Mesendoderm (in vitro differentiated cells): ENCODE measurements around the gene FAHD2B.
"Not testable (repeated sequence)": the region's sequence is repeated elsewhere in the genome, so short reads cannot be mapped to it uniquely, and the experiment has no call there.

Experiments used
- DNase-seq: peaks from one replicate; pipeline ENCODE4 v3.0.0; 2013
- H2AK5ac ChIP-seq: 2 replicates; pipeline ENCODE4 v1.6.1; 2013; ENCODE audit warnings: low read length, inconsistent platforms
- H2BK120ac ChIP-seq: 2 replicates; pipeline ENCODE4 v1.6.1; 2013; ENCODE audit warnings: low read depth, mild to moderate bottlenecking, low read length, moderate library complexity, mixed read lengths
- H2BK15ac ChIP-seq: replicated peaks from 2 replicates; pipeline ENCODE4 v1.6.1; 2013; ENCODE audit warnings: low read depth, mild to moderate bottlenecking, moderate library complexity
- H2BK5ac ChIP-seq: 2 replicates; pipeline ENCODE4 v1.6.1; 2013; ENCODE audit warnings: low read length, inconsistent platforms
- H3K18ac ChIP-seq: 2 replicates; pipeline ENCODE4 v1.6.1; 2013; ENCODE audit warnings: mild to moderate bottlenecking, low read length, mixed read lengths
- H3K23ac ChIP-seq: one replicate; pipeline ENCODE4 v1.6.1; 2013; ENCODE audit warnings: low read length
- H3K27ac ChIP-seq: 2 replicates; pipeline ENCODE4 v1.5.1; 2013; ENCODE audit warnings: low read depth, mild to moderate bottlenecking, inconsistent platforms, low read length, moderate library complexity
- H3K27me3 ChIP-seq: 2 replicates; pipeline ENCODE4 v1.6.1; 2013; ENCODE audit warnings: low read length, control low read depth, mild to moderate bottlenecking, inconsistent platforms; ENCODE audit not compliant: insufficient read depth, poor library complexity
- H3K36me3 ChIP-seq: 2 replicates; pipeline ENCODE4 v1.6.1; 2013; ENCODE audit warnings: low read length, inconsistent platforms; ENCODE audit not compliant: control insufficient read depth, insufficient read depth
- H3K4ac ChIP-seq: one replicate; pipeline ENCODE4 v1.6.1; 2013; ENCODE audit warnings: low read depth, mild to moderate bottlenecking, low read length, moderate library complexity
- H3K4me1 ChIP-seq: 2 replicates; pipeline ENCODE4 v1.6.1; 2013; ENCODE audit warnings: low read depth, low read length, inconsistent platforms; ENCODE audit not compliant: control insufficient read depth
- H3K4me2 ChIP-seq: 2 replicates; pipeline ENCODE4 v1.6.1; 2013; ENCODE audit warnings: low read length
- H3K4me3 ChIP-seq: 2 replicates; pipeline ENCODE4 v1.5.1; 2013; ENCODE audit warnings: mild to moderate bottlenecking, low read length
- H3K56ac ChIP-seq: one replicate; pipeline ENCODE4 v1.6.1; 2013; ENCODE audit warnings: low read length
- H3K79me1 ChIP-seq: 2 replicates; pipeline ENCODE4 v1.6.1; 2013; ENCODE audit warnings: low read length, inconsistent platforms
- H3K79me2 ChIP-seq: 2 replicates; pipeline ENCODE4 v1.6.1; 2013; ENCODE audit warnings: mild to moderate bottlenecking, low read length; ENCODE audit not compliant: control insufficient read depth, insufficient read depth
- H3K9ac ChIP-seq: 2 replicates; pipeline ENCODE4 v1.6.1; 2013; ENCODE audit warnings: low read length, inconsistent platforms
- H4K5ac ChIP-seq: one replicate; pipeline ENCODE4 v1.6.1; 2013; ENCODE audit warnings: low read length
- H4K8ac ChIP-seq: one replicate; pipeline ENCODE4 v1.6.1; 2013; ENCODE audit warnings: low read depth, mild to moderate bottlenecking, control low read depth, low read length, moderate library complexity
- WGBS: extraction: QIAGEN DNeasy Blood & Tissue Kit; methylation state at CpG from one replicate; pipeline ENCODE4 v1.1.7; 2013; ENCODE audit warnings: low lambda C conversion rate, missing lambda C conversion rate; ENCODE audit not compliant: insufficient coverage; ENCODE audit errors: extremely low coverage; 5-methylcytosine and 5-hydroxymethylcytosine counted together

Gene FAHD2B

GRCh38 chr2:97066030-97066429, 28.7 kb downstream of the FAHD2B start:
- H3K36me3 ChIP-seq, H2BK5ac ChIP-seq, H2AK5ac ChIP-seq, H4K5ac ChIP-seq, H3K9ac ChIP-seq, H3K27ac ChIP-seq, H3K4me2 ChIP-seq, H3K79me1 ChIP-seq, H3K79me2 ChIP-seq, H3K56ac ChIP-seq, H3K4me3 ChIP-seq, H3K4ac ChIP-seq, H4K8ac ChIP-seq, H3K23ac ChIP-seq, H2BK15ac ChIP-seq, H3K27me3 ChIP-seq, H3K18ac ChIP-seq, H3K4me1 ChIP-seq, H2BK120ac ChIP-seq: not testable (repeated sequence)
- no CpG with 5 or more reads among the region's 5 CpGs for WGBS
- DNase-seq: peak; percentile 1

- not testable (repeated sequence) for H3K4me2 ChIP-seq, H3K18ac ChIP-seq, H3K4me3 ChIP-seq, H2AK5ac ChIP-seq, H4K8ac ChIP-seq, H3K27ac ChIP-seq, H3K4ac ChIP-seq, H3K27me3 ChIP-seq, H3K56ac ChIP-seq, H3K79me1 ChIP-seq, H2BK120ac ChIP-seq, H2BK5ac ChIP-seq, DNase-seq, H3K23ac ChIP-seq, H4K5ac ChIP-seq, H2BK15ac ChIP-seq, H3K9ac ChIP-seq, H3K79me2 ChIP-seq, H3K4me1 ChIP-seq, H3K36me3 ChIP-seq
- no CpG with 5 or more reads among the region's 1 CpG for WGBS
Measured at GRCh38 chr2:97062020-97062419, 32.7 kb downstream of the FAHD2B start.

- H3K23ac ChIP-seq, H2BK120ac ChIP-seq, H3K27ac ChIP-seq, H3K27me3 ChIP-seq, H2AK5ac ChIP-seq, H3K79me2 ChIP-seq, H2BK15ac ChIP-seq, H3K4me1 ChIP-seq, H2BK5ac ChIP-seq, DNase-seq, H3K4ac ChIP-seq, H3K79me1 ChIP-seq, H3K4me3 ChIP-seq, H3K9ac ChIP-seq, H4K8ac ChIP-seq, H3K56ac ChIP-seq, H3K18ac ChIP-seq, H4K5ac ChIP-seq, H3K4me2 ChIP-seq, H3K36me3 ChIP-seq: not testable (repeated sequence)
- WGBS: no CpG with 5 or more reads among the region's 7 CpGs
Measured at GRCh38 chr2:97059782-97060181, 34.9 kb downstream of the FAHD2B start.

GRCh38 chr2:97056150-97056549, 38.5 kb downstream of the FAHD2B start:
- H3K4me3 ChIP-seq, H3K56ac ChIP-seq, H4K5ac ChIP-seq, H4K8ac ChIP-seq, H2AK5ac ChIP-seq, H3K27me3 ChIP-seq, H3K36me3 ChIP-seq, H3K4me2 ChIP-seq, H3K9ac ChIP-seq, H2BK15ac ChIP-seq, H3K27ac ChIP-seq, H3K4me1 ChIP-seq, H3K79me1 ChIP-seq, H3K4ac ChIP-seq, H3K79me2 ChIP-seq, H2BK5ac ChIP-seq, H3K23ac ChIP-seq, H2BK120ac ChIP-seq, H3K18ac ChIP-seq: not testable (repeated sequence)
- no CpG with 5 or more reads among the region's 3 CpGs for WGBS
- DNase-seq: peak; percentile 3

- not testable (repeated sequence) for H3K79me2 ChIP-seq, H2AK5ac ChIP-seq, H3K36me3 ChIP-seq, H3K23ac ChIP-seq, H3K79me1 ChIP-seq, H4K5ac ChIP-seq, H4K8ac ChIP-seq, H3K9ac ChIP-seq, H3K4me3 ChIP-seq, H3K56ac ChIP-seq, H3K4me2 ChIP-seq, H2BK120ac ChIP-seq, DNase-seq, H3K27ac ChIP-seq, H3K4ac ChIP-seq, H3K27me3 ChIP-seq, H2BK5ac ChIP-seq, H3K4me1 ChIP-seq, H2BK15ac ChIP-seq, H3K18ac ChIP-seq
- no CpG with 5 or more reads among the region's 2 CpGs for WGBS
Measured at GRCh38 chr2:97050032-97050431, 44.6 kb downstream of the FAHD2B start.

GRCh38 chr2:97048448-97048847, 46.2 kb downstream of the FAHD2B start:
- not testable (repeated sequence) for H2AK5ac ChIP-seq, H2BK120ac ChIP-seq, H3K4me2 ChIP-seq, H3K79me1 ChIP-seq, H3K9ac ChIP-seq, DNase-seq, H3K36me3 ChIP-seq, H2BK5ac ChIP-seq, H3K4ac ChIP-seq, H3K4me3 ChIP-seq, H4K8ac ChIP-seq, H3K27ac ChIP-seq, H3K56ac ChIP-seq, H3K23ac ChIP-seq, H2BK15ac ChIP-seq, H3K18ac ChIP-seq, H3K4me1 ChIP-seq, H3K27me3 ChIP-seq, H4K5ac ChIP-seq, H3K79me2 ChIP-seq
- WGBS: no CpG with 5 or more reads among the region's 7 CpGs
